Vagina (tissue), 2 donors: ENCODE measurements around the gene BSN.

ENCODE experiments used
- CTCF ChIP-seq, 3 experiments: fragments of 450-650 bp in 2 of 3; fragments of 200-600 bp in 1 of 3; sonication (generic) in 1 of 3; IDR thresholded peaks; one replicate each; pipeline ENCODE4 v1.5.1; 2017 to 2019; ENCODE audit warnings: antibody characterized with exemption in 3 of 3, mild to moderate bottlenecking in 2 of 3, moderate library complexity in 2 of 3
- POLR2A ChIP-seq, 2 donors: fragments of 450-650 bp; IDR thresholded peaks; one replicate each; pipeline ENCODE4 v1.6.1; 2017; ENCODE audit warnings: antibody characterized with exemption in 2 of 2, mild to moderate bottlenecking in 2 of 2, moderate library complexity in 2 of 2

GRCh38 chr3:49673121-49673714 is 118.9 kb downstream of the BSN start:
- TF ChIP-seq CTCF (IDR thresholded peaks at IDR 0.05), result no peak
- TF ChIP-seq POLR2A (IDR thresholded peaks at IDR 0.05), result no peak
